Endodermal cell (in vitro differentiated cells): ENCODE results near the gene TAP2. TPM values are rescaled to one million over a fixed set of nuclear protein-coding genes. Genes with fewer than 3 reads are reported as not detected.
"Not testable (repeated sequence)": the region's sequence is repeated elsewhere in the genome, so short reads cannot be mapped to it uniquely, and the experiment has no call there.

Experiments used
- DNase-seq: peaks from one replicate; pipeline ENCODE4 v3.0.0-alpha.2; 2017
- H3K27ac ChIP-seq: 2 replicates; pipeline ENCODE4 v1.5.1; 2013; ENCODE audit warnings: mild to moderate bottlenecking, low read depth, low read length, moderate library complexity
- H3K27me3 ChIP-seq: 2 replicates; pipeline ENCODE4 v1.6.1; 2013; ENCODE audit warnings: mild to moderate bottlenecking, low read length, moderate library complexity; ENCODE audit not compliant: insufficient read depth, control insufficient read depth, poor library complexity, severe bottlenecking
- H3K36me3 ChIP-seq: 2 replicates; pipeline ENCODE4 v1.7.0; 2013; ENCODE audit warnings: mild to moderate bottlenecking, low read length, moderate library complexity; ENCODE audit not compliant: control insufficient read depth, insufficient read depth
- H3K4me1 ChIP-seq: one replicate; pipeline ENCODE4 v1.7.0; 2013; ENCODE audit warnings: low read length; ENCODE audit not compliant: control insufficient read depth, insufficient read depth
- H3K4me3 ChIP-seq: 2 replicates; pipeline ENCODE4 v1.5.1; 2013; ENCODE audit warnings: mild to moderate bottlenecking, low read length, moderate library complexity
- H3K9ac ChIP-seq: 2 replicates; pipeline ENCODE4 v1.6.1; 2013; ENCODE audit warnings: mild to moderate bottlenecking, low read length, moderate library complexity; ENCODE audit not compliant: poor library complexity, severe bottlenecking; ENCODE audit errors: extremely low read depth
- H3K9me3 ChIP-seq: 2 replicates; pipeline ENCODE4 v1.6.1; 2013; ENCODE audit warnings: mild to moderate bottlenecking, low read length, moderate library complexity; ENCODE audit not compliant: control insufficient read depth
- H3K27ac Mint-ChIP-seq: 2 replicates; pipeline ENCODE4 v1.8.0; 2020; ENCODE audit warnings: mixed read lengths
- H3K27me3 Mint-ChIP-seq: 2 replicates; pipeline ENCODE4 v1.8.0; 2021; ENCODE audit warnings: mild to moderate bottlenecking, mixed read lengths; ENCODE audit not compliant: insufficient read depth
- H3K36me3 Mint-ChIP-seq: 2 replicates; pipeline ENCODE4 v1.8.0; 2020; ENCODE audit warnings: low read depth, mixed read lengths
- H3K4me1 Mint-ChIP-seq: 2 replicates; pipeline ENCODE4 v1.8.0; 2020; ENCODE audit warnings: mixed read lengths
- H3K4me3 Mint-ChIP-seq: 2 replicates; pipeline ENCODE4 v1.8.0; 2020; ENCODE audit warnings: mild to moderate bottlenecking, moderate library complexity, mixed read lengths
- H3K9me3 Mint-ChIP-seq: 2 replicates; pipeline ENCODE4 v1.8.0; 2020; ENCODE audit warnings: mild to moderate bottlenecking, mixed read lengths
- CTCF ChIP-seq: fragments of 200-600 bp; sonication (generic); conservative IDR thresholded peaks from 2 replicates; pipeline ENCODE4 v1.5.0; 2021; ENCODE audit warnings: antibody characterized with exemption, mild to moderate bottlenecking
- WGBS, 2 experiments: methylation state at CpG; one replicate each; pipeline versions ENCODE4 v1.1.5 to v1.1.7; 2013; ENCODE audit warnings: missing lambda C conversion rate in 2 of 2, mixed read lengths in 1 of 2; ENCODE audit not compliant: insufficient coverage in 1 of 2, insufficient read length in 1 of 2; 5-methylcytosine and 5-hydroxymethylcytosine counted together
- total RNA-seq, 2 donors: library from RNA; stranded (reverse); fragmentation: NEBNext Ultra II Directional in 1 of 2; extraction: Animal tissue kit (Norgen Biotek cat#: 25700) in 1 of 2; gene quantifications; 2 replicates in 1 of 2; 3 replicates in 1 of 2; pipeline ENCODE4 v1.2.1, GENCODE V29; 2021

The TAP2 gene
- total RNA-seq, 2 donors from 2014 or later: 3.4 to 6.6 TPM

DNA sequence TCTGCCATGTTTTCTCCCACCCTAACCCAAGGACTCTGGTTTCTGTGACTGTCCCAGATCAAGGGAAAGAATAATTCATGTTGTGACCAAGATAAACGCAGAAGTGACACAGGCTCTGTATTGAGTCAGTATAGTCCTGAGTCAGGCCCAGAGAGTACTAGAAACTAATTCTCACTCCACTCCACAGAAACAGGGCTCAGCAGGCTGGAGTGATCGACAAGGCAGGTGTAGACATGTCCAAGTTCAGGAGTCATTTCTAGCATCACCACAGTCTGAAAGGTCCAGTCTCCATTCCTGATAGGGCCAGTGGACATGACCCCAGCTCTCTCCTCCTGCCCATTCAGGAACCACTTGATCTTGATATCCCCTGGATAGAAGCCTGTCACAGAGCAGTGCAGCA, 24.4 kb downstream of the TAP2 start:
- Mint-ChIP-seq H3K4me1 (no peaks in the 10 kb centered on the region), H3K27ac (no peak overlapping the region), H3K36me3 (no peaks in the 10 kb centered on the region), H3K9me3 (no peaks in the 10 kb centered on the region), H3K4me3 (no peak overlapping the region), H3K27me3 (peaks cover 15% of the 10 kb centered on the region)
- no peaks in the 10 kb centered on the region for H3K36me3 ChIP-seq
- no peak overlapping the region for H3K9ac ChIP-seq
- peaks cover 12% of the 10 kb centered on the region for H3K27me3 ChIP-seq
- no peak for TF ChIP-seq CTCF
- no peak for DNase-seq
- no peak overlapping the region for H3K4me3 ChIP-seq
- WGBS, 2 experiments: 83 to 92% methylated on average over 2 of the region's 2 CpGs
- H3K4me1 ChIP-seq: no peaks in the 10 kb centered on the region
- H3K27ac ChIP-seq: no peak overlapping the region
- no peaks in the 10 kb centered on the region for H3K9me3 ChIP-seq

DNA sequence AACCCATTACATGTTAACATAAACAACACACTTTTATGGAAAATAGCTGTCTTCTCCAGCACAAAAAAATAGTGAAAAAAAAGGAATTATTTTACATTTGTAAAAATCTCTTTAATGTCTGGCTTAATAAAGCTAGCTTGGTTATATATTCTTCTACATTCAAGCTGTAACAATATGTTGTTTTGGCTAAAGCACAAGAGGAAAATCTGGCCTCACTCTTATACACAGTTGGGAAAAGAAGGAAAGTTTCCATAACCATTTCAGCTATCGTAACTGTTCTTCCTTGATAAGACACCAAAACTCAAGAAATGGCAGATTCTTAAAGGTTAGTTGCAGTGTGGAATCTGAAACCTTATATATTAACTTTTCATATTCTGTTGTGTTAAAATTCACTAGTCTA, 29.4 kb downstream of the TAP2 start:
- Mint-ChIP-seq H3K36me3 (no peaks in the 10 kb centered on the region), H3K4me3 (no peak overlapping the region), H3K27me3 (peaks cover 33% of the 10 kb centered on the region), H3K27ac (no peak overlapping the region), H3K9me3 (no peaks in the 10 kb centered on the region), H3K4me1 (no peaks in the 10 kb centered on the region)
- TF ChIP-seq CTCF: no peak
- 100% methylated on average over 1 of the region's 1 CpG; no CpG with 5 or more reads in 1 of the 2 experiments for WGBS, 2 experiments
- H3K4me1 ChIP-seq: no peaks in the 10 kb centered on the region
- no peaks in the 10 kb centered on the region for H3K9me3 ChIP-seq
- H3K27me3 ChIP-seq: peaks cover 23% of the 10 kb centered on the region
- H3K4me3 ChIP-seq: no peak overlapping the region
- no peak overlapping the region for H3K9ac ChIP-seq
- H3K27ac ChIP-seq: no peak overlapping the region
- DNase-seq: no peak
- no peaks in the 10 kb centered on the region for H3K36me3 ChIP-seq

GRCh38 chr6:32807020-32807580, 31.4 kb downstream of the TAP2 start:
- no peaks in the 10 kb centered on the region for H3K9me3 ChIP-seq
- H3K27me3 ChIP-seq: peaks cover 25% of the 10 kb centered on the region
- H3K27ac ChIP-seq: no peak overlapping the region
- peaks cover 39% of the 10 kb centered on the region for H3K27me3 Mint-ChIP-seq
- H3K9me3 Mint-ChIP-seq: no peaks in the 10 kb centered on the region
- no peak overlapping the region for H3K9ac ChIP-seq
- H3K36me3 Mint-ChIP-seq: no peaks in the 10 kb centered on the region
- no peaks in the 10 kb centered on the region for H3K36me3 ChIP-seq
- H3K4me3 ChIP-seq: no peak overlapping the region
- no peak overlapping the region for H3K27ac Mint-ChIP-seq
- peak; percentile 53 for TF ChIP-seq CTCF
- no peaks in the 10 kb centered on the region for H3K4me1 Mint-ChIP-seq
- no peaks in the 10 kb centered on the region for H3K4me1 ChIP-seq
- no peak for DNase-seq
- H3K4me3 Mint-ChIP-seq: no peak overlapping the region
- WGBS, 2 experiments: 75 to 94% methylated on average over 3 to 5 of the region's 5 CpGs

DNA sequence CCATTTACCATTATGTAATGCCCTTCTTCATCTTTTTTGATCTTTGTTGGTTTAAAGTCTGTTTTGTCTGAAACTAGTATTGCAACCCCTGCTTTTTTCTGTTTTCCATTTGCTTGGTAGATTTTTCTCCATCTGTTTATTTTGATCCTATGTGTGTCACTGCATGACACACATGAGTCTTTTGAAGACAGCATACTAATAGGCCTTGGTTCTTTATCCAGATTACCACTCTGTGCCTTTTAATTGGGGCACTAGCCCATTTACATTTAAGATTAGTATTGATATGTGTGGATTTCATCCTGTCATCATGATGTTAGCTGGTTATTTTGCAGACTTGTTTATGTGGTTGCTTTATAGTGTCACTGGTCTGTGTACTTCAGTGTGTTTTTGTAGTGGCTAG, 33.1 kb downstream of the TAP2 start:
- H3K9me3 ChIP-seq, H3K4me1 ChIP-seq, H3K4me3 ChIP-seq, H3K4me3 Mint-ChIP-seq, H3K27ac ChIP-seq, H3K36me3 ChIP-seq, H3K27ac Mint-ChIP-seq, DNase-seq, H3K9me3 Mint-ChIP-seq, H3K4me1 Mint-ChIP-seq, H3K9ac ChIP-seq, H3K36me3 Mint-ChIP-seq: not testable (repeated sequence)
- H3K27me3 ChIP-seq: peaks cover 29% of the 10 kb centered on the region
- H3K27me3 Mint-ChIP-seq: peaks cover 49% of the 10 kb centered on the region
